H1 (cell line): ENCODE data around the gene TTC33. TPM values are rescaled to one million over a fixed set of nuclear protein-coding genes. Genes with fewer than 3 reads are reported as not detected.

Source experiments
- JUND ChIP-seq: IDR thresholded peaks from 2 replicates; pipeline ENCODE4 v1.6.1; 2011; ENCODE audit warnings: mild to moderate bottlenecking, improper control_type of control experiment, low read length
- POLR2AphosphoS5 ChIP-seq: IDR thresholded peaks from 2 replicates; pipeline ENCODE4 v1.6.1; 2011; ENCODE audit warnings: low read depth, low read length
- RNF2 ChIP-seq: fragments of 200-900, 300-1000 bp; sonication (generic); IDR thresholded peaks from 2 replicates; pipeline ENCODE4 v1.7.1; 2016; ENCODE audit warnings: borderline replicate concordance, low read depth, mild to moderate bottlenecking, antibody characterized with exemption, low read length; ENCODE audit not compliant: poor library complexity, severe bottlenecking; ENCODE audit errors: missing control alignments
- polyA plus RNA-seq, 7 experiments: library from polyadenylated mRNA; depleted of rRNA in 3 of 7; stranded (reverse) in 5 of 7; unstranded in 2 of 7; fragments of >200 nt in 5 of 7; fragments of 200-250 nt in 2 of 7; gene quantifications; 1 replicate in 5 of 7; 2 replicates in 1 of 7; 4 replicates in 1 of 7; pipeline versions ENCODE4 v1.2.1 to v1.2.3, GENCODE V29; 2011 to 2013; ENCODE audit warnings: missing spikeins in 2 of 7, mixed read lengths in 2 of 7
- total RNA-seq: library from RNA; stranded (reverse); fragmentation: NEBNext Ultra II Directional; extraction: Animal tissue kit (Norgen Biotek cat#: 25700); gene quantifications from 2 replicates; pipeline ENCODE4 v1.2.1, GENCODE V29; 2021
- TF ChIP-seq, protein P1 (sequence below): fragments of 300-600 bp; sonication (generic); IDR thresholded peaks from 2 replicates; pipeline ENCODE4 v1.7.1; 2012; ENCODE audit warnings: low read length, moderate library complexity, mild to moderate bottlenecking, inconsistent platforms; ENCODE audit not compliant: insufficient replicate concordance

The TTC33 gene
- total and polyA plus RNA-seq, 2 of the 8 experiments (the other 6 are each of a cell fraction or from before 2014, with no cell fraction given), result 1.2 to 12.6 TPM

DNA sequence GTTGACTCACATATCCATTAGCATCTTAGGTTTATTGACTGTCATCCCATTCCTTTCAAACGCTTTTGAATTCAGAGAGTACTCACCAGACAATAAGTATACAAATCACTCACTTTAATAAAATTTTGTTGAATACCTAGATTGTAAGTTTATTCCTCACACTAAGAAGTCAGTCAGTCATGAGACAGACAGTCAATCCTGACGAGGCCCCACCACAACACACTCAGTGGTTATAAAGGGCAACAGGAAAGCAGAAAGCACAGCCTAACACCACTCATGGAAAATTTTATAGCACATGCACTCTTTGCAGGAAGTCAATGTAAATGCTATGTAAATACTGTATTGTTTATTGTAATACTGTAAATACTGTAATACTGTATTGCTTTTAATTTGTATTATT is 252.3 kb downstream of the TTC33 start (continued):
- TF ChIP-seq RNF2 (no peak), POLR2AphosphoS5 (no peak), JUND (no peak)
- TF ChIP-seq, protein P1, sequence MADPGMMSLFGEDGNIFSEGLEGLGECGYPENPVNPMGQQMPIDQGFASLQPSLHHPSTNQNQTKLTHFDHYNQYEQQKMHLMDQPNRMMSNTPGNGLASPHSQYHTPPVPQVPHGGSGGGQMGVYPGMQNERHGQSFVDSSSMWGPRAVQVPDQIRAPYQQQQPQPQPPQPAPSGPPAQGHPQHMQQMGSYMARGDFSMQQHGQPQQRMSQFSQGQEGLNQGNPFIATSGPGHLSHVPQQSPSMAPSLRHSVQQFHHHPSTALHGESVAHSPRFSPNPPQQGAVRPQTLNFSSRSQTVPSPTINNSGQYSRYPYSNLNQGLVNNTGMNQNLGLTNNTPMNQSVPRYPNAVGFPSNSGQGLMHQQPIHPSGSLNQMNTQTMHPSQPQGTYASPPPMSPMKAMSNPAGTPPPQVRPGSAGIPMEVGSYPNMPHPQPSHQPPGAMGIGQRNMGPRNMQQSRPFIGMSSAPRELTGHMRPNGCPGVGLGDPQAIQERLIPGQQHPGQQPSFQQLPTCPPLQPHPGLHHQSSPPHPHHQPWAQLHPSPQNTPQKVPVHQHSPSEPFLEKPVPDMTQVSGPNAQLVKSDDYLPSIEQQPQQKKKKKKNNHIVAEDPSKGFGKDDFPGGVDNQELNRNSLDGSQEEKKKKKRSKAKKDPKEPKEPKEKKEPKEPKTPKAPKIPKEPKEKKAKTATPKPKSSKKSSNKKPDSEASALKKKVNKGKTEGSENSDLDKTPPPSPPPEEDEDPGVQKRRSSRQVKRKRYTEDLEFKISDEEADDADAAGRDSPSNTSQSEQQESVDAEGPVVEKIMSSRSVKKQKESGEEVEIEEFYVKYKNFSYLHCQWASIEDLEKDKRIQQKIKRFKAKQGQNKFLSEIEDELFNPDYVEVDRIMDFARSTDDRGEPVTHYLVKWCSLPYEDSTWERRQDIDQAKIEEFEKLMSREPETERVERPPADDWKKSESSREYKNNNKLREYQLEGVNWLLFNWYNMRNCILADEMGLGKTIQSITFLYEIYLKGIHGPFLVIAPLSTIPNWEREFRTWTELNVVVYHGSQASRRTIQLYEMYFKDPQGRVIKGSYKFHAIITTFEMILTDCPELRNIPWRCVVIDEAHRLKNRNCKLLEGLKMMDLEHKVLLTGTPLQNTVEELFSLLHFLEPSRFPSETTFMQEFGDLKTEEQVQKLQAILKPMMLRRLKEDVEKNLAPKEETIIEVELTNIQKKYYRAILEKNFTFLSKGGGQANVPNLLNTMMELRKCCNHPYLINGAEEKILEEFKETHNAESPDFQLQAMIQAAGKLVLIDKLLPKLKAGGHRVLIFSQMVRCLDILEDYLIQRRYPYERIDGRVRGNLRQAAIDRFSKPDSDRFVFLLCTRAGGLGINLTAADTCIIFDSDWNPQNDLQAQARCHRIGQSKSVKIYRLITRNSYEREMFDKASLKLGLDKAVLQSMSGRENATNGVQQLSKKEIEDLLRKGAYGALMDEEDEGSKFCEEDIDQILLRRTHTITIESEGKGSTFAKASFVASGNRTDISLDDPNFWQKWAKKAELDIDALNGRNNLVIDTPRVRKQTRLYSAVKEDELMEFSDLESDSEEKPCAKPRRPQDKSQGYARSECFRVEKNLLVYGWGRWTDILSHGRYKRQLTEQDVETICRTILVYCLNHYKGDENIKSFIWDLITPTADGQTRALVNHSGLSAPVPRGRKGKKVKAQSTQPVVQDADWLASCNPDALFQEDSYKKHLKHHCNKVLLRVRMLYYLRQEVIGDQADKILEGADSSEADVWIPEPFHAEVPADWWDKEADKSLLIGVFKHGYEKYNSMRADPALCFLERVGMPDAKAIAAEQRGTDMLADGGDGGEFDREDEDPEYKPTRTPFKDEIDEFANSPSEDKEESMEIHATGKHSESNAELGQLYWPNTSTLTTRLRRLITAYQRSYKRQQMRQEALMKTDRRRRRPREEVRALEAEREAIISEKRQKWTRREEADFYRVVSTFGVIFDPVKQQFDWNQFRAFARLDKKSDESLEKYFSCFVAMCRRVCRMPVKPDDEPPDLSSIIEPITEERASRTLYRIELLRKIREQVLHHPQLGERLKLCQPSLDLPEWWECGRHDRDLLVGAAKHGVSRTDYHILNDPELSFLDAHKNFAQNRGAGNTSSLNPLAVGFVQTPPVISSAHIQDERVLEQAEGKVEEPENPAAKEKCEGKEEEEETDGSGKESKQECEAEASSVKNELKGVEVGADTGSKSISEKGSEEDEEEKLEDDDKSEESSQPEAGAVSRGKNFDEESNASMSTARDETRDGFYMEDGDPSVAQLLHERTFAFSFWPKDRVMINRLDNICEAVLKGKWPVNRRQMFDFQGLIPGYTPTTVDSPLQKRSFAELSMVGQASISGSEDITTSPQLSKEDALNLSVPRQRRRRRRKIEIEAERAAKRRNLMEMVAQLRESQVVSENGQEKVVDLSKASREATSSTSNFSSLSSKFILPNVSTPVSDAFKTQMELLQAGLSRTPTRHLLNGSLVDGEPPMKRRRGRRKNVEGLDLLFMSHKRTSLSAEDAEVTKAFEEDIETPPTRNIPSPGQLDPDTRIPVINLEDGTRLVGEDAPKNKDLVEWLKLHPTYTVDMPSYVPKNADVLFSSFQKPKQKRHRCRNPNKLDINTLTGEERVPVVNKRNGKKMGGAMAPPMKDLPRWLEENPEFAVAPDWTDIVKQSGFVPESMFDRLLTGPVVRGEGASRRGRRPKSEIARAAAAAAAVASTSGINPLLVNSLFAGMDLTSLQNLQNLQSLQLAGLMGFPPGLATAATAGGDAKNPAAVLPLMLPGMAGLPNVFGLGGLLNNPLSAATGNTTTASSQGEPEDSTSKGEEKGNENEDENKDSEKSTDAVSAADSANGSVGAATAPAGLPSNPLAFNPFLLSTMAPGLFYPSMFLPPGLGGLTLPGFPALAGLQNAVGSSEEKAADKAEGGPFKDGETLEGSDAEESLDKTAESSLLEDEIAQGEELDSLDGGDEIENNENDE, result no peak
- TF ChIP-seq, all 59 proteins: peak for 0
